Esophagus (tissue), 2 donors: ENCODE measurements around the gene CYSRT1. TPM values are rescaled to one million over a fixed set of nuclear protein-coding genes. Genes with fewer than 3 reads are reported as not detected.

Experiments used
- H3K27ac ChIP-seq, 2 donors: one replicate each; pipeline ENCODE4 v1.5.1; 2013; ENCODE audit warnings: low read depth in 2 of 2, mild to moderate bottlenecking in 2 of 2, inconsistent platforms in 1 of 2, low read length in 1 of 2, moderate library complexity in 1 of 2
- H3K27me3 ChIP-seq, 2 donors: one replicate each; pipeline ENCODE4 v1.6.1; 2013; ENCODE audit warnings: low read length in 2 of 2, control low read depth in 1 of 2, mild to moderate bottlenecking in 1 of 2; ENCODE audit not compliant: insufficient read depth in 2 of 2, control insufficient read depth in 1 of 2
- H3K36me3 ChIP-seq, 2 donors: one replicate each; pipeline ENCODE4 v1.6.1; 2013; ENCODE audit warnings: low read length in 1 of 2; ENCODE audit not compliant: control insufficient read depth in 2 of 2, insufficient read depth in 2 of 2
- H3K4me1 ChIP-seq, 2 donors: one replicate each; pipeline ENCODE4 v1.6.1; 2013; ENCODE audit warnings: low read length in 1 of 2; ENCODE audit not compliant: control insufficient read depth in 2 of 2, insufficient read depth in 2 of 2
- H3K4me3 ChIP-seq, 2 donors: one replicate each; pipeline ENCODE4 v1.5.1; 2013; ENCODE audit warnings: low read length in 2 of 2, mild to moderate bottlenecking in 2 of 2, low read depth in 1 of 2, moderate library complexity in 1 of 2
- H3K9me3 ChIP-seq, 2 donors: one replicate each; pipeline ENCODE4 v1.6.1; 2013; ENCODE audit warnings: mild to moderate bottlenecking in 2 of 2, low read depth in 1 of 2, low read length in 1 of 2, moderate library complexity in 1 of 2; ENCODE audit not compliant: control insufficient read depth in 2 of 2, insufficient read depth in 1 of 2
- WGBS, 2 donors: extraction: QIAGEN DNeasy Blood & Tissue Kit; methylation state at CpG; one replicate each; pipeline ENCODE4 v1.1.7; 2013; 5-methylcytosine and 5-hydroxymethylcytosine counted together
- polyA plus RNA-seq, 2 donors: library from polyadenylated mRNA; stranded (reverse); fragments of 200-250 nt; gene quantifications; one replicate each; pipeline ENCODE4 v1.2.3, GENCODE V29; 2013
- donor health status: healthy with polysubstance abuse.
- donor health status: Bipolar disorder and iron deficiency.

The CYSRT1 gene
- polyA plus RNA-seq, 2 donors = 334 to 342 TPM

GRCh38 chr9:137229903-137230704 lies 5.1 kb downstream of the CYSRT1 start:
- peaks cover 3 to 17% of the 10 kb centered on the region in 2 donors for H3K4me1 ChIP-seq
- H3K9me3 ChIP-seq = no peaks in the 10 kb centered on the region
- WGBS, 2 donors = 48 to 55% methylated on average over 27 to 31 of the region's 31 CpGs
- no peaks in the 10 kb centered on the region for H3K27me3 ChIP-seq
- H3K27ac ChIP-seq = no peak overlapping the region
- peaks cover 0 to 8% of the 10 kb centered on the region in 2 donors for H3K36me3 ChIP-seq
- no peak overlapping the region for H3K4me3 ChIP-seq

- 62 to 64% methylated on average over 14 of the region's 14 CpGs for WGBS, 2 donors
- no peaks in the 10 kb centered on the region for H3K27me3 ChIP-seq
These were observed 5.9 kb downstream of the CYSRT1 start, which contains the start of gene SLC34A3 for GRCh38 chr9:137230705-137231371. Gene SLC34A3, plus strand, starts transcription at chr9:137230901. Its CDS starts 802 bp downstream, at chr9:137231703.

GRCh38 chr9:137231372-137232039 lies 6.5 kb downstream of the CYSRT1 start:
- no peaks in the 10 kb centered on the region for H3K27me3 ChIP-seq
- no peaks in the 10 kb centered on the region for H3K36me3 ChIP-seq
- H3K4me1 ChIP-seq = peaks cover 6 to 12% of the 10 kb centered on the region in 2 donors
- H3K27ac ChIP-seq = no peak overlapping the region
- H3K9me3 ChIP-seq = no peaks in the 10 kb centered on the region
- 78 to 81% methylated on average over 23 of the region's 23 CpGs for WGBS, 2 donors
- H3K4me3 ChIP-seq = no peak overlapping the region

More at GRCh38 chr9:137230705-137231371, 5.9 kb downstream of the CYSRT1 start, which contains the start of gene SLC34A3:
- Histone ChIP-seq H3K4me1 (peaks cover 3 to 13% of the 10 kb centered on the region in 2 donors), H3K4me3 (no peak within 1 kb of the TSS), H3K36me3 (peaks cover 0 to 5% of the 10 kb centered on the region in 2 donors), H3K27ac (no peak within 1 kb of the TSS), H3K9me3 (no peaks in the 10 kb centered on the region)

- Histone ChIP-seq H3K4me3 (no peak overlapping the region), H3K27ac (no peak overlapping the region), H3K9me3 (no peaks in the 10 kb centered on the region), H3K27me3 (no peaks in the 10 kb centered on the region), H3K4me1 (peaks cover 6 to 13% of the 10 kb centered on the region in 2 donors), H3K36me3 (no peaks in the 10 kb centered on the region)
- WGBS, 2 donors = 53 to 58% methylated on average over 10 of the region's 10 CpGs
These were observed 7.1 kb downstream of the CYSRT1 start for GRCh38 chr9:137232101-137232500.

GRCh38 chr9:137232510-137232909 lies 7.5 kb downstream of the CYSRT1 start:
- no peaks in the 10 kb centered on the region for H3K36me3 ChIP-seq
- 62 to 76% methylated on average over 24 of the region's 24 CpGs for WGBS, 2 donors
- H3K27ac ChIP-seq = no peak overlapping the region
- H3K9me3 ChIP-seq = no peaks in the 10 kb centered on the region
- no peaks in the 10 kb centered on the region for H3K27me3 ChIP-seq
- peaks cover 6 to 9% of the 10 kb centered on the region in 2 donors for H3K4me1 ChIP-seq
- no peak overlapping the region for H3K4me3 ChIP-seq

GRCh38 chr9:137233143-137233980 lies 8.4 kb downstream of the CYSRT1 start:
- no peaks in the 10 kb centered on the region for H3K9me3 ChIP-seq
- H3K36me3 ChIP-seq = no peaks in the 10 kb centered on the region
- WGBS, 2 donors = 60 to 67% methylated on average over 24 to 40 of the region's 40 CpGs
- H3K27me3 ChIP-seq = no peaks in the 10 kb centered on the region
- H3K27ac ChIP-seq = no peak overlapping the region
- H3K4me3 ChIP-seq = no peak overlapping the region
- H3K4me1 ChIP-seq = peaks cover 6 to 14% of the 10 kb centered on the region in 2 donors

GRCh38 chr9:137234055-137234697 lies 9.2 kb downstream of the CYSRT1 start:
- Histone ChIP-seq H3K27ac (no peak overlapping the region), H3K4me3 (no peak overlapping the region), H3K4me1 (peaks cover 7 to 17% of the 10 kb centered on the region in 2 donors), H3K27me3 (no peaks in the 10 kb centered on the region), H3K36me3 (no peaks in the 10 kb centered on the region), H3K9me3 (no peaks in the 10 kb centered on the region)
- 37 to 60% methylated on average over 40 of the region's 40 CpGs for WGBS, 2 donors

- Histone ChIP-seq H3K36me3 (no peaks in the 10 kb centered on the region), H3K27me3 (no peaks in the 10 kb centered on the region), H3K9me3 (no peaks in the 10 kb centered on the region), H3K4me1 (peaks cover 7 to 17% of the 10 kb centered on the region in 2 donors), H3K27ac (no peak overlapping the region), H3K4me3 (no peak overlapping the region)
- 60 to 71% methylated on average over 18 of the region's 18 CpGs for WGBS, 2 donors
These were observed 9.9 kb downstream of the CYSRT1 start for GRCh38 chr9:137234758-137235423.
